Hepatocyte (in vitro differentiated cells): ENCODE measurements around the gene ZNF546. TPM values are rescaled to one million over a fixed set of nuclear protein-coding genes. Genes with fewer than 3 reads are reported as not detected.
A peak's percentile ranks its signal among the peaks of the same experiment; 100 is the strongest.

Experiments
- DNase-seq: peaks from one replicate; pipeline ENCODE4 v3.0.0-alpha.2; 2016; ENCODE audit warnings: low spot score
- H2AFZ ChIP-seq: fragments of 200-600 bp; sonication (generic); 2 replicates; pipeline ENCODE4 v1.6.0; 2016; ENCODE audit warnings: antibody characterized with exemption, mild to moderate bottlenecking
- H3K27ac ChIP-seq: fragments of 200-600 bp; sonication (generic); 2 replicates; pipeline ENCODE4 v1.5.1; 2016; ENCODE audit warnings: mild to moderate bottlenecking
- H3K27me3 ChIP-seq: fragments of 200-600 bp; sonication (generic); 2 replicates; pipeline ENCODE4 v1.6.1; 2016
- H3K36me3 ChIP-seq: fragments of 200-600 bp; sonication (generic); replicated peaks from 2 replicates; pipeline ENCODE4 v1.5.1; 2016; ENCODE audit warnings: low read depth; ENCODE audit not compliant: insufficient read depth
- H3K4me1 ChIP-seq: fragments of 200-600 bp; sonication (generic); 2 replicates; pipeline ENCODE4 v1.5.1; 2016; ENCODE audit warnings: mild to moderate bottlenecking, moderate library complexity; ENCODE audit not compliant: insufficient read depth
- H3K4me2 ChIP-seq: fragments of 200-600 bp; sonication (generic); 2 replicates; pipeline ENCODE4 v1.6.0; 2016
- H3K4me3 ChIP-seq: fragments of 200-600 bp; sonication (generic); 2 replicates; pipeline ENCODE4 v1.5.1; 2016; ENCODE audit warnings: mild to moderate bottlenecking
- H3K79me2 ChIP-seq: fragments of 200-600 bp; sonication (generic); 2 replicates; pipeline ENCODE4 v1.6.0; 2017; ENCODE audit warnings: mild to moderate bottlenecking
- H3K9me2 ChIP-seq: fragments of 200-600 bp; sonication (generic); replicated peaks from 2 replicates; pipeline ENCODE4 v1.6.0; 2017; ENCODE audit warnings: mild to moderate bottlenecking; ENCODE audit not compliant: insufficient read depth
- H3K9me3 ChIP-seq: fragments of 200-600 bp; sonication (generic); 2 replicates; pipeline ENCODE4 v1.5.1; 2016; ENCODE audit warnings: low read depth, mild to moderate bottlenecking
- H4K20me1 ChIP-seq: fragments of 200-600 bp; sonication (generic); 2 replicates; pipeline ENCODE4 v1.6.0; 2016; ENCODE audit warnings: mild to moderate bottlenecking; ENCODE audit not compliant: insufficient read depth, poor library complexity, severe bottlenecking
- EZH2 ChIP-seq: fragments of 200-600 bp; sonication (generic); IDR thresholded peaks from 2 replicates; pipeline ENCODE4 v1.6.1; 2016; ENCODE audit warnings: antibody characterized with exemption, mild to moderate bottlenecking, borderline replicate concordance
- EZH2phosphoT487 ChIP-seq: fragments of 200-600 bp; sonication (generic); IDR thresholded peaks from one replicate; pipeline ENCODE4 v1.6.1; 2018; ENCODE audit warnings: antibody characterized with exemption, mild to moderate bottlenecking, low read depth, moderate library complexity; ENCODE audit not compliant: unreplicated experiment, severe bottlenecking
- WGBS: methylation state at CpG from one replicate; pipeline ENCODE4 v1.1.6; 2016; ENCODE audit warnings: low lambda C conversion rate; ENCODE audit errors: missing lambda C conversion rate; 5-methylcytosine and 5-hydroxymethylcytosine counted together
- polyA plus RNA-seq: library from polyadenylated mRNA; unstranded; fragments of >200 nt; fragmentation: Nextera tagmentation; extraction: Ambion mirVana; gene quantifications from 2 replicates; pipeline ENCODE4 v1.2.1, GENCODE V29; 2016
- total RNA-seq: library from RNA; depleted of rRNA; stranded (reverse); fragments of >200 nt; gene quantifications from 2 replicates; pipeline ENCODE4 v1.2.3, GENCODE V29; 2014
- TF ChIP-seq, protein P1 (sequence below): fragments of 200-600 bp; sonication (generic); IDR thresholded peaks from 2 replicates; pipeline ENCODE4 v1.5.1; 2016; ENCODE audit warnings: antibody characterized with exemption, mild to moderate bottlenecking; ENCODE audit not compliant: poor library complexity

The ZNF546 gene
- total and polyA plus RNA-seq, 2 experiments from 2014 or later: 1.1 to 1.8 TPM

DNA sequence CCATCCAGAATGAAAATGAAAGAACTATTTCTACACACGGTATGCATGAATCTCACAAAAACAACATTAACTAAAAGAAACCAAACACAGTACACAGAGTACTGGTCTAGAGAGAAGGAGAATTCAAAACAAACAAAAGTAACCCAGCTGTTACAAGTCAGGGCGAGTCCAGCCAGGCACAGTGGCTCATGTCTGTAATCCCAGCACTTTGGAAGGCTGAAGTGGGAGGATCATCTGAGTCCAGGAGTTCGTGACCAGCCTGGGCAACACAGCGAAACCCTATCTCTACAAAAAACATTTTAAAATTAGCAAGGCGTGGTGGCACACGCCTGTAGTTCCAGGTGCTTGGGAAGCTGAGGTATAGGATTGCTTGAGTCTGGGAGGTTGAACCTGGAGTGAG, 27.6 kb upstream of the ZNF546 start:
- Histone ChIP-seq H3K36me3 (no peaks in the 10 kb centered on the region), H3K9me3 (no peaks in the 10 kb centered on the region), H3K4me2 (no peak overlapping the region), H3K4me3 (no peak overlapping the region), H3K4me1 (no peaks in the 10 kb centered on the region), H3K27ac (peak overlapping the region; percentile 82), H2AFZ (no peak overlapping the region), H4K20me1 (no peaks in the 10 kb centered on the region), H3K9me2 (no peaks in the 10 kb centered on the region), H3K79me2 (peaks cover 27% of the 10 kb centered on the region), H3K27me3 (no peaks in the 10 kb centered on the region)
- no peak for TF ChIP-seq EZH2phosphoT487
- TF ChIP-seq, protein P1, sequence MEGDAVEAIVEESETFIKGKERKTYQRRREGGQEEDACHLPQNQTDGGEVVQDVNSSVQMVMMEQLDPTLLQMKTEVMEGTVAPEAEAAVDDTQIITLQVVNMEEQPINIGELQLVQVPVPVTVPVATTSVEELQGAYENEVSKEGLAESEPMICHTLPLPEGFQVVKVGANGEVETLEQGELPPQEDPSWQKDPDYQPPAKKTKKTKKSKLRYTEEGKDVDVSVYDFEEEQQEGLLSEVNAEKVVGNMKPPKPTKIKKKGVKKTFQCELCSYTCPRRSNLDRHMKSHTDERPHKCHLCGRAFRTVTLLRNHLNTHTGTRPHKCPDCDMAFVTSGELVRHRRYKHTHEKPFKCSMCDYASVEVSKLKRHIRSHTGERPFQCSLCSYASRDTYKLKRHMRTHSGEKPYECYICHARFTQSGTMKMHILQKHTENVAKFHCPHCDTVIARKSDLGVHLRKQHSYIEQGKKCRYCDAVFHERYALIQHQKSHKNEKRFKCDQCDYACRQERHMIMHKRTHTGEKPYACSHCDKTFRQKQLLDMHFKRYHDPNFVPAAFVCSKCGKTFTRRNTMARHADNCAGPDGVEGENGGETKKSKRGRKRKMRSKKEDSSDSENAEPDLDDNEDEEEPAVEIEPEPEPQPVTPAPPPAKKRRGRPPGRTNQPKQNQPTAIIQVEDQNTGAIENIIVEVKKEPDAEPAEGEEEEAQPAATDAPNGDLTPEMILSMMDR: no peak
- no peak for DNase-seq
- 93% methylated on average over 6 of the region's 6 CpGs for WGBS

DNA sequence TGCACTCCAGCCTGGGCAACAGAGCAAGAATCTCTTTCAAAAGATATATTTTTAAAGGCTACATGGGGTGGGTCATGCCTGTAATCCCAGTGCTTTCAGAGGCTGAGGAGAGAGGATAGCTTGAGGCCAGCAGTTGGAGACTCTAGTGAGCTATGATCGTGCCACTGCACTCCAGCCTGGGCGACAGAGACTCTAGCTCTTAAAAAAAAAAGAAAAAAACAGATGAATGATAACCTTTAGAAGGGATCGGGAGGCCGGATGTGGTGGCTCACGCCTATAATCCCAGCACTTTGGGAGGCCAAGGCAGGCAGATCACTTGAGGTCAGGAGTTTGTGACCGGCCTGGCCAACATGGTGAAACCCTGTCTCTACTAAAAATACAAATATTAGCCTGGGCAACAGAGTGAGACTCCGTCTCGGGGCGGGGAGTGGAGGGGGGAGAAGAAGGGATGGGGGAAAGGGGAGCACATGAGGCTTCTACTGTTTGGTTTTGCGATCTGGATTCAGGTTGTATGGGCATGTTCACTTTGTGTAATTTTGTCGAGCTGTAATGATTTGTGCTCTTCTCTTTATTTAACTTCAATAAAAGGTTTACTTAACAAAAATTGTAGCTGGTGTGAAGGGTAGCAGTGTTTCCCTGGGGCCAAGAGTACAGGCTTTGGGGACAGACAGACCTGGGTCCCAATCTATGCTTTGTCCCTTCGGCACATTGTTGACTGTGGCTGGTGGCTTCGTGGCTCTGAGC, 27.0 kb upstream of the ZNF546 start:
- Histone ChIP-seq H3K9me2 (no peaks in the 10 kb centered on the region), H3K79me2 (peaks cover 27% of the 10 kb centered on the region), H3K4me1 (no peaks in the 10 kb centered on the region), H3K36me3 (no peaks in the 10 kb centered on the region), H4K20me1 (no peaks in the 10 kb centered on the region), H3K27ac (peak overlapping the region; percentile 82), H3K4me3 (peak overlapping the region; percentile 24), H3K9me3 (no peaks in the 10 kb centered on the region), H3K27me3 (no peaks in the 10 kb centered on the region), H3K4me2 (peak overlapping the region; percentile 69), H2AFZ (peak overlapping the region; percentile 58)
- WGBS: 77% methylated on average over 13 of the region's 13 CpGs
- TF ChIP-seq EZH2phosphoT487 (no peak), EZH2 (no peak)
- TF ChIP-seq, protein P1: no peak
- no peak for DNase-seq

DNA sequence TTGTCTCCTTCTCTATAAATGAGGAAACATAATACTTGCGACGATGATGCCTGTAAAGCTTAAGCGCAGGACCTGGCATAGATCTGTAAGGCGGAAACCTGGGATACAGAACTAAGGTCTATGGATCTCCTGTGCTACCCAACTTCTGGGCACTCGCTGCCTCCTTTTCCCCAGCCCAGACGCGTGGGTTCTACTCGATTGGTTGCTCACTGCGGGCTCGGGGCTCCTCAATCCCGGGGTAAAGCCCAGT, 26.5 kb upstream of the ZNF546 start:
- TF ChIP-seq, protein P1: no peak
- TF ChIP-seq EZH2phosphoT487 (no peak), EZH2 (no peak)

More for the DNA sequence above, 26.5 kb upstream of the ZNF546 start:
- H3K4me1 ChIP-seq: no peaks in the 10 kb centered on the region
- 11% methylated on average over 11 of the region's 11 CpGs for WGBS
- H3K27ac ChIP-seq: peak overlapping the region; percentile 82
- no peak for DNase-seq
- H4K20me1 ChIP-seq: no peaks in the 10 kb centered on the region
- peak overlapping the region; percentile 24 for H3K4me3 ChIP-seq
- H3K4me2 ChIP-seq: peak overlapping the region; percentile 69
- H3K27me3 ChIP-seq: no peaks in the 10 kb centered on the region
- no peaks in the 10 kb centered on the region for H3K36me3 ChIP-seq
- no peaks in the 10 kb centered on the region for H3K9me2 ChIP-seq
- H2AFZ ChIP-seq: peak overlapping the region; percentile 58
- no peaks in the 10 kb centered on the region for H3K9me3 ChIP-seq
- peaks cover 28% of the 10 kb centered on the region for H3K79me2 ChIP-seq
